GM12875 (cell line): Measurements from ENCODE around the gene C1QTNF12.
A peak's percentile ranks its signal among the peaks of the same experiment; 100 is the strongest.

Experiments used
- H3K4me3 ChIP-seq: one replicate; pipeline ENCODE4 v1.5.1; 2011; ENCODE audit warnings: low read depth, low read length, control low read depth
- TF ChIP-seq, protein P1 (sequence below): IDR thresholded peaks from 2 replicates; pipeline ENCODE4 v1.5.1; 2011; ENCODE audit warnings: low read depth, mild to moderate bottlenecking, control low read depth, inconsistent platforms, low read length, moderate library complexity, borderline replicate concordance; ENCODE audit not compliant: insufficient read depth

Gene C1QTNF12

DNA sequence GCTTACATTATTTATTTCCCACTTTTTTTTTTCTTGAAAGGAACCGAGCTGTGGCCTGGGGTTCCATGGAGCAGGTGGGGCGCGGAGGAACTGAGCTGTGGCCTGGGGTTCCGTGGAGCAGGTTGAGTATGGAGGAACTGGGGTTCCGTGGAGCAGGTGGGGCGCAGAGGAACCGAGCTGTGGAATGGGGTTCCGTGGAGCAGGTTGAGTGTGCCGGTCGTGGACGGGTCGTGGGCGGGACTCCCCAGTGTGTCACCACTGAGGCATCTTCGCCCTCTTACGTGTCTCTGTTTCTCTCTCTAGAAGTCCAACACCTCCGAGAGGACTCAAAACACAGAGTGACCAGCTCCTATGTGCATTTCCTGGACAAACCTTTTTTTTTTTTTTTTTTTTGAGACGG, 32.5 kb upstream of the C1QTNF12 start:
- TF ChIP-seq, protein P1, sequence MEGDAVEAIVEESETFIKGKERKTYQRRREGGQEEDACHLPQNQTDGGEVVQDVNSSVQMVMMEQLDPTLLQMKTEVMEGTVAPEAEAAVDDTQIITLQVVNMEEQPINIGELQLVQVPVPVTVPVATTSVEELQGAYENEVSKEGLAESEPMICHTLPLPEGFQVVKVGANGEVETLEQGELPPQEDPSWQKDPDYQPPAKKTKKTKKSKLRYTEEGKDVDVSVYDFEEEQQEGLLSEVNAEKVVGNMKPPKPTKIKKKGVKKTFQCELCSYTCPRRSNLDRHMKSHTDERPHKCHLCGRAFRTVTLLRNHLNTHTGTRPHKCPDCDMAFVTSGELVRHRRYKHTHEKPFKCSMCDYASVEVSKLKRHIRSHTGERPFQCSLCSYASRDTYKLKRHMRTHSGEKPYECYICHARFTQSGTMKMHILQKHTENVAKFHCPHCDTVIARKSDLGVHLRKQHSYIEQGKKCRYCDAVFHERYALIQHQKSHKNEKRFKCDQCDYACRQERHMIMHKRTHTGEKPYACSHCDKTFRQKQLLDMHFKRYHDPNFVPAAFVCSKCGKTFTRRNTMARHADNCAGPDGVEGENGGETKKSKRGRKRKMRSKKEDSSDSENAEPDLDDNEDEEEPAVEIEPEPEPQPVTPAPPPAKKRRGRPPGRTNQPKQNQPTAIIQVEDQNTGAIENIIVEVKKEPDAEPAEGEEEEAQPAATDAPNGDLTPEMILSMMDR, result no peak
- no peak overlapping the region for H3K4me3 ChIP-seq

DNA sequence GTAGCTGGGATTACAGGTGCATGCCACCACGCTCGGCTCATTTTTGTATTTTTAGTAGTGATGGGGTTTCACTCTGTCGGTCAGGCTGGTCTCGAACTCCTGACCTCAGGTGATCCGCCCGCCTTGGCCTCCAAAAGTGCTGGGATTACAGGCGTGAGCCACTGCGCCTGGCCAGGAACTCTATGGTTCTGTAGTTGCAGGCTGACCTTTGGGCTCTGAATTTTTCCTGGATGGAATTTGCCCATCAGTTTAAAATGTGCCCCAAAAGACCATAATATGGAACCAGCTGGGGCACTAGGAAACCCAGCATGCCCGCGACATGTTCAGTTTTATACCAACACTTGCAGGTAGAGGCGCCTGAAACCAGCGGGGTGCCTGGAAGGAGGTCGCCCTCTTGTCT, 32.1 kb upstream of the C1QTNF12 start:
- TF ChIP-seq, protein P1, result no peak
- H3K4me3 ChIP-seq, result no peak overlapping the region

DNA sequence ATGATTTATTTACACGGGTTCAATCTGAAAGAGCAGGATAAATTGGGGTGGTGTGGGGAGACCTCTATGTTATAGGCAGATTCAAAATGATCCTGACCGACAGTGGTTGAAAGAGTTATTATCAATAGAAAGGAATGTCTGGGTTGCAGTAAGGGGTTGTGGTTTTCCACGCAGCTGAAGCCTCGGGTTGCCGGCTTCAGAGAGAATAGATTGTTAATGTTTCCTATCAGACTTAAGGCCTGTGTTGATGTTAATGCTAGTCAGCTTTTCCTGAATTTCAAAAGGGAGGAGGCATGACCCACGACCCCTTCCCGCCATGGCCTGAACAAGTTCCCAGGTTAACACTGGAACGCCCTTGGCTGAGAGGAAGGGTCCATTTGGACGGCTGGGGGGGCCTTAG, 29.3 kb upstream of the C1QTNF12 start:
- TF ChIP-seq, protein P1, result no peak
- H3K4me3 ChIP-seq, result no peak overlapping the region

GRCh38 chr1:1274931-1275431, 28.5 kb upstream of the C1QTNF12 start:
- TF ChIP-seq, protein P1, result no peak
- H3K4me3 ChIP-seq, result no peak overlapping the region

DNA sequence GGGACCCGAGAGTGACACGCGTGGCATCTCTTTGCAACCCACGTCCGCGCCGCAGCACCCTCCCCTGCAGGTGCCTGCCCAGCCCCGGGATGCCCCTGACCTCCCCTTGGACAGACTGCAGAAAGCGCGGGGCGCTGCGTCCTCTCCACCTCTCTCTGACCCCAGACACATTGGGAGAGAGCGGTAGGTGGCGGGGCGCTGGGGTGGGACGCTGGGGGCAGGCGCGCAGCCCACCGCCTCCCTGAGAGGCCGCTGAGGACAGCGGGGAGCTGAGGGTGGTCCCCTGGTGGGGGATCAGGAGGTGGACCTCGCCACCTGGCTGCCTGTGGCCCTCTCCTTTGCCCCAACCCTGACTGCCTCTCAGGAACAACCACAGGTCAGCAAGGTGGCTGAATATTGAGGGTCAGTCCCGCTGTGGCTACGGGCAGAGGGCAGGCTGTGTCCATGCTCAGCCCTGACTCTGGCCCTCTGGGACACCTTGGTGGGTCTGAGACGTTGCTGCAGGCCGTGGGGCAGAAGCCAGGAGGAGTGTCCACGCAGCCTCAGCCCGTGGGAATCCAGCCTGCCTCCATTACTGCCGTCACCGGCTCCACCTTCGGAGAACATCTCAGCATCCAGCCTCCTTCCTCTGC, 27.9 kb upstream of the C1QTNF12 start:
- H3K4me3 ChIP-seq, result peak overlapping the region; percentile 77
- TF ChIP-seq, protein P1, result no peak

DNA sequence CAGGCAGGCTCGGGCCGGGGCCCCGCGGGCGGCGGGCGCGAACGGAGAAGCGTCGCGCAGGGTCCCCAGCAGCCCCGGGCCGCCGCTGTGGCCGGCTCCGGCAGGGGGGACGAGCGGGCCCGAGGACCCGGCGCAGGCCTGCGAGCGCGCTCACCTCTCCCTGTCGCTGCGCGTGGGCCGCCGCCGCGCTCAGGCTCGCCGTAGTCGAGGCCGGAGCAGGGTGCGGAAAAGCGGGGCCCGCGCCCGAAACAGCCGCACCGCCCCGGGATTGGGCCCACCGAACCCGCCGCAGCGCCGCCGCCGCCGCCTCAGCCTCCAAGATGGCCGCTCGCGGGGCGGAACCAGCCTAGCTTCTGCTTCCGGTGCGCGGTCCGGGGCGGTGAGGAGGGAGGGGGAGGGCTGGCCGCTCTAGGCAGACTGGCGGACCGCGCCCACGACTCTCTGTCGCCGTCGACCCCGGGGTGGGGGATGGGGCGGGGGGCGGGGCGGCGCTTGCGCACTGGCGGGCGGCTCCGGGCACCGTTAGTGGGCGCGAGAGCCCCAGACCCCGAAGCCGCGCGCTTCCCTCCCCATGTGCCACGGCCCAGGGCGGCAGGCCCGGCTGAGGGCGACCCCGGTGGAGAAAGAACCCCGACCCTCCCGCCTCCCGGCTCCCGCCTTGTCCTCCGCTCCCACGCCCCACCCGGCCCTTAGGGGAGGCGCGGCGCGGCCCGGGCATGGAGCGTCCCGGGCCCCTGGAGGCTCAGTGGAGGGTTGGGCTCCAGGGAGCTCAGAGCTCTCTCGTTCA, 27.2 kb upstream of the C1QTNF12 start, which contains the start of gene UBE2J2:
Gene UBE2J2, minus strand, starts transcription at position 343 of the 787 bp plus-strand sequence. CDS start 5,862 bp downstream, outside the sequence.
- H3K4me3 ChIP-seq, result peak within 1 kb of the TSS; percentile 77
- TF ChIP-seq, protein P1, result 0 out of 2 replicates have a peak, but pooled peaks have one; percentile 1
